Large intestine (tissue), 3 donors: ENCODE data around the gene MGAT1. TPM values are rescaled to one million over a fixed set of nuclear protein-coding genes. Genes with fewer than 3 reads are reported as not detected.
A peak's percentile ranks its signal among the peaks of the same experiment; 100 is the strongest.

Source experiments
- DNase-seq, 2 donors: peaks; one replicate each; pipeline versions ENCODE4 v3.0.0 to v3.0.0-alpha.2; 2013
- H3K27ac ChIP-seq: one replicate; pipeline ENCODE4 v1.5.1; 2013; ENCODE audit warnings: low read length
- H3K27me3 ChIP-seq: 2 replicates; pipeline ENCODE4 v1.6.1; 2013; ENCODE audit warnings: low read length; ENCODE audit not compliant: control insufficient read depth, insufficient read depth
- H3K36me3 ChIP-seq: 2 replicates; pipeline ENCODE4 v1.6.1; 2013; ENCODE audit warnings: low read length; ENCODE audit not compliant: control insufficient read depth, insufficient read depth
- H3K4me1 ChIP-seq: one replicate; pipeline ENCODE4 v1.6.1; 2013; ENCODE audit warnings: low read length; ENCODE audit not compliant: control insufficient read depth, insufficient read depth
- H3K4me3 ChIP-seq: one replicate; pipeline ENCODE4 v1.5.1; 2013; ENCODE audit warnings: low read length
- H3K9me3 ChIP-seq: one replicate; pipeline ENCODE4 v1.6.1; 2013; ENCODE audit warnings: mild to moderate bottlenecking, low read depth, low read length, moderate library complexity; ENCODE audit not compliant: control insufficient read depth
- WGBS: methylation state at CpG from one replicate; pipeline ENCODE4 v1.1.5; 2013; ENCODE audit warnings: low lambda C conversion rate; ENCODE audit not compliant: insufficient coverage; 5-methylcytosine and 5-hydroxymethylcytosine counted together
- polyA plus RNA-seq: library from polyadenylated mRNA; unstranded; fragments of 120-200 nt; gene quantifications from one replicate; pipeline ENCODE4 v1.2.1, GENCODE V29; 2013

The MGAT1 gene
- polyA plus RNA-seq, 1 donor = 110 TPM

DNA sequence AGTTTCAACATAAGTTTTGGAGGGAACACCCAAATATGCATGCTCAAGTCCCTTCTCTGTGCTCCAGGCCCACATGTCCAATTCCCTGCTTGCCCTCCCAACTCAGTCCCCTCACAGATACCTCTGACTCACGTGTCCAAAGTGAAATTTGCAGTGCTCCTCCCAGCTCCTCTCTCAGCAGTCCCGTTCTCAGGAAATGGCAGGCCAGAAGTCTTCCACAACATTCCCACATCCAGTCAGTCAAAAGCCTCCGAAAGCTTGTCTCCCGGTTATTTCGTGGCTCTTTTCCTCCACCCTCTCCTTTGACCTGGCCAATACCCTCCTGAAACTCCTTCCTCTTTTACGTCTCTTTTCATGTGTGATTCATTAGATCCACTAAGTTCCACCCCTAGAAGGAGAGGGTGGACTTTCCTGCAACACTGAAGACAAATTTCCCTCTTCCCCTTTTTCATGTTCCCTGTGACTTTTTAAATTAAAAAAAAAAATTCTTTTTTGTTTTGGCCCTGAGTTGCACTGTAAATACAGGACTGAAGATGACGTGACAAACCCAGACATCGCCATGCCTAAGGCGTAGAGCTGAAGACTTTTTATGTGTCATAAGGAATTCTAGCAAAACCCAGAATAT, 12.8 kb upstream of the MGAT1 start:
- Histone ChIP-seq H3K27me3 (no peaks in the 10 kb centered on the region), H3K4me3 (no peak overlapping the region), H3K4me1 (peaks cover 21% of the 10 kb centered on the region), H3K27ac (peak overlapping the region; percentile 4), H3K36me3 (no peaks in the 10 kb centered on the region), H3K9me3 (no peaks in the 10 kb centered on the region)
- DNase-seq = no peak
- WGBS = 80% methylated on average over 2 of the region's 9 CpGs

DNA sequence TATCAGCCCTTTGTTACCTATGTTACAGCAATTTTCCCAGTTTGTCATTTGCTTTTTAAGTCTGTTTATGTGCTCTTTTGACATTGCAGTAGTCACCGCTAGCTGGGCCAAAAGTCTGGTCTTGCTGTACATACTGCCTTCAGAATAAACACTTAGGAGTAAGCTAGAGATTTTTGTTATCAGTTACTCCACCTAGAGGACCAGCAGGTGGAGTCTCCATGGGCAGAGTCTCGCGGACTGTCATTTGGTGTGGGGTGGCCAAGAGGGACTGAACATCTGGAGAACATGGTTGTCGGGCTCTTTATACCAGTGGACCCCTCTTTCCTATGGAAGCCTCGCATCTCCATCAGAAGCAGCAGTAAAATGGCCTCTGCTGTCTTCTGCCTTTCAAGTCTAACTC, 10.8 kb upstream of the MGAT1 start:
- no CpG with 5 or more reads among the region's 5 CpGs for WGBS

DNA sequence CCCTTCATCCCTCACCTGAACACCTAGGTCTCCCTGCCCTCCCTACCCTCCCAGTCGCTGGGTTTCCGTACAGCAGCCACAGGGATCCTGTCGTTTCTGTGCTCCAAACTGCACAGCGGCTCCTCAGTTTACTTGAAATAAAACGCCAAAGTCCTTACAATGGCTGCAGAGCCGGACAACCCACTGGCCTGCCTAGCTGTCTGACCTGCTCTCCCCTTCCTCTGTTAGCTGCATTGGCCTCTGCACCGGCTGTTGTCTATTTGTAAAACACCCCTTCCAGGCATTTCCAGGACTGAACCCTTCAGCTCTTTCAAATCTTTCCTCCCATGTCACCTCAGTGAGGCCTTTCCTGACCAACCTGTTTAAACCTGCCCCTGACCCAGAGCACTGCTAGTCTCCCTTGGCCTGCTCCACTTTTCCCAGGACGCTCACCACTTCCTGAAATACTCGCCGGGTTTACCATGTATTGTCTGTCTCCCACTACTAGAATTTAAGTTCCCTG, 9.1 kb upstream of the MGAT1 start:
- peak overlapping the region; percentile 97 for H3K27ac ChIP-seq
- WGBS = 87% methylated on average over 2 of the region's 10 CpGs
- H3K4me1 ChIP-seq = peaks cover 36% of the 10 kb centered on the region
- no peaks in the 10 kb centered on the region for H3K27me3 ChIP-seq
- peaks cover 2% of the 10 kb centered on the region for H3K36me3 ChIP-seq
- H3K4me3 ChIP-seq = no peak overlapping the region
- H3K9me3 ChIP-seq = no peaks in the 10 kb centered on the region
- no peak for DNase-seq

More for the DNA sequence above, 10.8 kb upstream of the MGAT1 start:
- no peaks in the 10 kb centered on the region for H3K9me3 ChIP-seq
- H3K4me3 ChIP-seq = no peak overlapping the region
- DNase-seq = no peak
- H3K27ac ChIP-seq = no peak overlapping the region
- H3K4me1 ChIP-seq = peaks cover 27% of the 10 kb centered on the region
- H3K36me3 ChIP-seq = no peaks in the 10 kb centered on the region
- no peaks in the 10 kb centered on the region for H3K27me3 ChIP-seq

DNA sequence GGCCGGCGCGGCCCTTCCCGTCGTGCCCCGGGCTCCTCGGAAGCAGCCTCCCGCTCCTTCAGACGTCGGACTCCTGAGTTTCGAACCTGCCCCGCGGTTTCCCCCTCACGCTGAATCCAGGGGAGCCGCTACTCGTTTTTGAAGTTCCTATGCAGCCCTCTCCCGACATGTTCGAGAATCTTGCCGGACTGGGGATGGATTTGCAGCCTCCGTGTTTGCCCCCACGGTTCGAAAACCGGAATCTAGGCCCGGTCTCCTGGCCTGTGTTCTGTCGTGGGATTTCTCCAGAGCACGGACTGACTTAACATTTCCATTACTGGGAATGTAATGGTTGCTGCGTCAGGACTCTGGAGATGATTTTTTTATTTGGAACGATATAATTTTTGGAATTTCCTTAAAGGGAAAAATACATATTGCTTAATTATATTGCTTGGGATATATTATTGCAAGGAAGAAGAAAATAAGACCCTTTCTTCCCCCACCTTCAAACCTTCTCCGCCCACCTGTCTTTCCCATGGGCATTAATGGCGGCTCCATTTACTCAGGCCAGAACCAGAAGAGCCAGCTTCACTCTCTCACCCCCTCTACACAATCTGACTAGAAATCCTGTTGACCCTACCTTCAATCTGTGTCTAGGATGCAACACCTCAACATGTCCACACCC, 8.5 kb upstream of the MGAT1 start:
- H3K4me3 ChIP-seq = peak overlapping the region; percentile 82

DNA sequence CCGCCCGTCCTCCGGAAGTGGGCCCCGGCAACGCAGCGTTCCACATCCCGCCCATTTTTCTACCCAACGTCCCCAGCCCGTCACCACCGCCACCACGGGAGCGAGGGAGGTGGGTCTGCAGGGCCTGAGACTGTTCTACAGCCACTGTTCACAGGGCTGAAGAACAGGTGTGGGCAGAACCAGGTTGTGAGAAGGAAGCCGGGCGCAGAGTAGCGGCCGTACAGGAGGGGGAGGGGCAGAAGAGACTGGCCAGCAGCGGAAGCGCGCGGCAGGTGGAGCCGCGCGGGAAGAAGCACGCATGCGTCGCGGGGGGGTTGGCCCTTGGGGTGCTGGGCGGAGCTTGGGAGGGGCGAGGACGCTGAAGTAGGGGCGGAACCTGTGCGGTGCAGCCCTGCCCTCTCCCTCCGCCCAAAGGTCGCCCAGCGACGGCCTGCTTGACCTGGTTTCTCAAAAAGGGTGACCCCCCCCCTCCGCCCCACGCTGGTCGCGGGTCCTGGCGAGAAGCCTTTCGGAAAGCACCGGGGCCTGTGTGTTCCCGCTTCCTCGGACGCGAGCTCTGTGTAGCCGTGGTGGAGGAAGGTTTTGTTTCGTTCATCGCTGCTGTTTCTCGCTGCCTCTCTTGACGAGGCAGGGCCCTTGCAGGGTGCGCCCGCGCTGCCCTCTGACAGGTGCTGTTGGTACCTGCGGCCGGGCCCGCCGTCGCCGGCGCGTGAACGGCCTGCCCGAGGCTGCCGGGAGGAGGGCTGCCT, 7.8 kb upstream of the MGAT1 start:
- peaks cover 7% of the 10 kb centered on the region for H3K36me3 ChIP-seq
- H3K4me3 ChIP-seq = peak overlapping the region; percentile 82
- DNase-seq = peak; percentile 97 to 98
- no peaks in the 10 kb centered on the region for H3K27me3 ChIP-seq
- WGBS = no CpG with 5 or more reads among the region's 66 CpGs
- H3K9me3 ChIP-seq = no peaks in the 10 kb centered on the region
- peak overlapping the region; percentile 97 for H3K27ac ChIP-seq
- H3K4me1 ChIP-seq = peaks cover 39% of the 10 kb centered on the region

More for the DNA sequence above, 8.5 kb upstream of the MGAT1 start:
- Histone ChIP-seq H3K36me3 (peaks cover 7% of the 10 kb centered on the region), H3K27ac (peak overlapping the region; percentile 97), H3K9me3 (no peaks in the 10 kb centered on the region), H3K27me3 (no peaks in the 10 kb centered on the region), H3K4me1 (peaks cover 39% of the 10 kb centered on the region)
- no peak for DNase-seq
- 0% methylated on average over 1 of the region's 30 CpGs for WGBS

DNA sequence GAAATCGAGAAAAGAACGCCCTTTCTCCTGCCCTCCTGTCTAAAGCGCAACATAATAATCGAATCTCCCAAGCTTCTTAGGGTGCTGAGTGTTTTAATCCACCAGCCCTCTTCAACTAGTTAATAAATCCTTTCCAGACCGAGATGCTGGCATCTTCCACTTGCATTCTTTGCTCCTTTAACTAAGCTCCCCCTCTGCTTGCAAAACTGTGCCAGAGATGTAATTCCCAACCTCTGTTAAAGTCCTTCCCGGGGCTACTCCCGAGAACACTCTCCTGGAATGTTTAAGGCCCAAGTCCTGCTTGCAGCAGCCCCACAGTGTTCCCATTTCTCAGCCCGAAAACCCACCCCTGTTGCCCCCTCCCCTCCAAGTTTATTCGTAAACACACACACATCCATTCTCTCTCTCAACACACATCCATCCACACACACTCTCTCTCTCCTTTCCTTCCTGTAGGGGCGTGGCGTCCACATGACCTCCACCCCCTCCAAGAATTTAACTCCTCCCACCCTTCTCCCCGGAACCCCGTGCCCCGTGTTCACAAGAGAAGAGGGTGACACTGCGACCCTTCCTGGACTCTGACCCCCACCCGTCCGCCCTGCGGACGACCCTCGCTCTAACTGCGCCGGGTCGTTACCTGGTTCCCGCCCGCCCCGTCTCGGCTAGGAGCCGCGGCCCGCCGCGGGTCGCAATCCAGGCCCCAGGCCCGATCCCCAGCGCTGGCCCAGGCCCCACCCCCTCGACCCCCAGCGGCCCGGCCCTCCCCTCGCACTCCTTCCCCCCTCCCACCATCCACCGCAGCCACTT, 7.0 kb upstream of the MGAT1 start:
- Histone ChIP-seq H3K36me3 (peaks cover 11% of the 10 kb centered on the region), H3K4me3 (peak overlapping the region; percentile 82), H3K4me1 (peaks cover 41% of the 10 kb centered on the region), H3K9me3 (no peaks in the 10 kb centered on the region), H3K27ac (peak overlapping the region; percentile 97), H3K27me3 (no peaks in the 10 kb centered on the region)
- peak; percentile 91 to 97 for DNase-seq
- 0% methylated on average over 3 of the region's 40 CpGs for WGBS

DNA sequence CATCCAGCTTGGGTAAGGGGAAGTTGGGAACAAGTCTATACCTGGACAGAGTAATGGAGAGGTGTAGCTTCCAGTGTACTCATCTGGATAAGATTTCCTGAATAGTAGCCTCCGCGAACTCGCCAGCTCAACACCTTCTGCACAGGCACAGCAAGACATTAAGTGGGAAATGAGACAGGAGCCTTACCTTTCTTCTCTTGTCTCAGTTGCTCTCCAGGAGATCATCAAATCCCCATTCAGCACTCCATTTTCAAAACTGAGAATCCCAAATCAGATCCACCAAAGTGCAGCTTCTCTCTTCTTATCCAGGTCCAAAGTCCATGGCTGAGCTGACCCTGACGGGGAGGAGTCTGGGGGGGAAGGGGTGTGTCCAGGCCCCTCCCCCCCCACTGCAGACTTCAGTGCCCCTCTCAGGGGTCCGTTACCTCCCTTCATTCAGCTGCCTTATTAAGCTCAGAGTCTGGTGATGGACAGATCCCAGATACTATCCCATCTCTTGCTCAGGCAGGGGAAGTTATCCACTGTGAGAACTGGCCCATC, 5.9 kb upstream of the MGAT1 start:
- peak overlapping the region; percentile 82 for H3K4me3 ChIP-seq
- H3K4me1 ChIP-seq = peaks cover 46% of the 10 kb centered on the region
- H3K9me3 ChIP-seq = no peaks in the 10 kb centered on the region
- DNase-seq = peak in 1 of 2 donors; percentile 67
- peak overlapping the region; percentile 97 for H3K27ac ChIP-seq
- no CpG with 5 or more reads among the region's 5 CpGs for WGBS
- H3K36me3 ChIP-seq = peaks cover 17% of the 10 kb centered on the region
- H3K27me3 ChIP-seq = no peaks in the 10 kb centered on the region

DNA sequence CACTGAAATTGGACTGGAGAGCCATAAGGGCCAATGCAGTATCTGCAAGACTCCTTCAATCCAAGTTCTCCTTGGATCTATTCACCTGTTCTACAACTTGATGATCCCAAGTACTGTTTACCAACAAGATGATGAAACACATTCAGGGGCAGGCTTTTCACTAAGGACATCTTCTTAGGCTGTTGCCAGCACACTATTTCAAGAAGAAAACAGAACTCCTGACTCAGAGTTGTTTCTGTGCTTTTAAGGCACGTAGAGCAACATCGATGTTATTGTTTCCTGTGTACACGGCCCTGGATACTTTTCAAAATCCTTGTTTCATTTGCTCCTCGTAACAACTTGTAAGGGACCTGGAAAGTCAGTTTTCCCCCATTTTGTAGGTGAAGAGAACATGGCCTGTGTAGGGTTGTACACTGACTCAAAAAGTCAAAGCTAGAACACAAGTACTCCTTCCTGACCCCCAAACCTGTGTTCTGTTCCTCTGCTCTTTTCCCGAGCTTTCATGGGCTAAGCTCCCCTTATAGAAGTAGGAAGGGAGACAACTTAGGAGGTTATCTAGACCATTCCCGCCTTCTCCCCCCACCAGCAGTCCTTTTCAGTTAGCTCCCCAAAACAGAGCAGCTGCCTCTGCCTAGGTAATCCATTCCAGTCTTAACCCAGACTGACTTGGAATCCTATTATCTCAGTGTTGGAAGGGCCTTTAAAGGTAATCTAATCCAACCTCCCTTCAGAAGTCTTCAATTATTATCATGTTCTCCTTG, 5.2 kb upstream of the MGAT1 start:
- DNase-seq = no peak
- no CpG with 5 or more reads among the region's 6 CpGs for WGBS
- Histone ChIP-seq H3K4me1 (peaks cover 52% of the 10 kb centered on the region), H3K27me3 (no peaks in the 10 kb centered on the region), H3K27ac (peak overlapping the region; percentile 97), H3K36me3 (peaks cover 17% of the 10 kb centered on the region), H3K9me3 (no peaks in the 10 kb centered on the region), H3K4me3 (peak overlapping the region; percentile 82)

DNA sequence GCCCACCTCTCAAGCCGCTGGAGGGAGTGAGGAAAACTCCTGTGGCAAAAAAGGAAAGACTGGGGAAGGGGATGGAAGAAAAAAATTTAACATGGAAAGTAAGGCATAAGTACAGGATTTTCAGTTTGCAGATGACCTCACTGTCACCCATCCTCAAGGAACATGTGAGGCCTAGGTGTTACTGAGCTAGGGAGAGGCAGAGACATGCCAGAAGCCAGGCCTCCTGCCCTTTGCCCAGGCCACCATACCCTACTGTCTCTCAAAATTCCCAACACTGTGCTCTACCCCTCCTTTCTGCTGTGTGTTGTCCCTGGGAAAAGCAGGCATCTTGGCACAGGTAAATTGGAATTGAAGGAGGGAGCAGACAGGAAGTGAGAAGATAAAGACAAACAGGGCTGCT, 4.4 kb upstream of the MGAT1 start:
- Histone ChIP-seq H3K36me3 (peaks cover 17% of the 10 kb centered on the region), H3K27ac (peak overlapping the region; percentile 97), H3K4me1 (peaks cover 52% of the 10 kb centered on the region), H3K9me3 (no peaks in the 10 kb centered on the region), H3K27me3 (no peaks in the 10 kb centered on the region), H3K4me3 (peak overlapping the region; percentile 82)
- peak in 1 of 2 donors; percentile 64 for DNase-seq
- no CpG with 5 or more reads among the region's 1 CpG for WGBS
